Heart left ventricle (tissue), 13 donors: Measurements from ENCODE around the gene TF.

ENCODE experiments used
- POLR2A ChIP-seq, 2 donors: fragments of 450-650 bp; IDR thresholded peaks; one replicate each; pipeline ENCODE4 v1.6.1; 2017; ENCODE audit warnings: antibody characterized with exemption in 2 of 2, mild to moderate bottlenecking in 2 of 2, moderate library complexity in 2 of 2
- TF ChIP-seq, protein P1 (sequence below), 12 donors: fragments of 200-600 bp; sonication (generic) in 4 of 12; IDR thresholded peaks; one replicate each; pipeline versions ENCODE4 v1.5.0 to v1.8.0; 2018 to 2022; ENCODE audit warnings: antibody characterized with exemption in 12 of 12, mild to moderate bottlenecking in 5 of 12
- donor health status: ischemic (EF 13 %, LVEDD 7.1; RV severe dilation, severe dysfunction).
- donor health status: DM: no; HTN: yes; CAD: no.
- donor health status: DM: no; HTN: no; CAD: no.
- donor health status: ischemic (EF 25% LVEDD 6.9; RV normal size, moderate dysfunction).
- donor health status: ischemic (EF 25% LVEDD 5.7; RV mildly dilated, moderate dysfunction).
- donor health status: ischemic (EF 35%, LVEDD 5.7; RV mildly dilated, moderate dysfunction).
- donor health status: nonischemic (EF 11% LVEDD 7.7; RV severe dilation, severe dysfunction).
- donor health status: DM: yes; HTN: yes; CAD: no.
- donor health status: PGD.
- donor health status: ischemic (EF 29% LVEDD 5.4; RV normal size, mild dysfunction).
- donor health status: nonischemic (EF 23%, LVEDD 6.1; RV moderate dilation, normal function).

DNA sequence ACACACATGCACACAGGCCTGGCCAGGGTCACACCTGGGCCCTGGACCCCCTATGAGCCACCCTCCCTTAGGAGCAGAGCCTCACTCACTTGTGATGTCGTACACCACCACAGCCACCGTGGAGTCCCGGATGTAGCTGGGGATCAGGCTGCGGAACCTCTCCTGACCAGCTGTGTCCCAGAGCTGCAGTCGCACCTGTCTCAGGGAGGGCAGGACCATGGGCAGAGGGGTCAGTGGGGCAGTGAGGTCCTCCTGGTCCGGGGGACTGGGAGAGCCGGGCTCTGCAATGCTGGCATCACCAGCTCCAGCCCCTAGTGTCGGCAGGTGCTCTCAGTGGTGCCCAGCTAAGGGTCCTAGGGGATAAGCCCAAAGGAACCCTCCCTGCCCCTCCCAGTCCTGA lies 95.0 kb downstream of the TF start:
- TF ChIP-seq, protein P1, sequence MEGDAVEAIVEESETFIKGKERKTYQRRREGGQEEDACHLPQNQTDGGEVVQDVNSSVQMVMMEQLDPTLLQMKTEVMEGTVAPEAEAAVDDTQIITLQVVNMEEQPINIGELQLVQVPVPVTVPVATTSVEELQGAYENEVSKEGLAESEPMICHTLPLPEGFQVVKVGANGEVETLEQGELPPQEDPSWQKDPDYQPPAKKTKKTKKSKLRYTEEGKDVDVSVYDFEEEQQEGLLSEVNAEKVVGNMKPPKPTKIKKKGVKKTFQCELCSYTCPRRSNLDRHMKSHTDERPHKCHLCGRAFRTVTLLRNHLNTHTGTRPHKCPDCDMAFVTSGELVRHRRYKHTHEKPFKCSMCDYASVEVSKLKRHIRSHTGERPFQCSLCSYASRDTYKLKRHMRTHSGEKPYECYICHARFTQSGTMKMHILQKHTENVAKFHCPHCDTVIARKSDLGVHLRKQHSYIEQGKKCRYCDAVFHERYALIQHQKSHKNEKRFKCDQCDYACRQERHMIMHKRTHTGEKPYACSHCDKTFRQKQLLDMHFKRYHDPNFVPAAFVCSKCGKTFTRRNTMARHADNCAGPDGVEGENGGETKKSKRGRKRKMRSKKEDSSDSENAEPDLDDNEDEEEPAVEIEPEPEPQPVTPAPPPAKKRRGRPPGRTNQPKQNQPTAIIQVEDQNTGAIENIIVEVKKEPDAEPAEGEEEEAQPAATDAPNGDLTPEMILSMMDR (IDR thresholded peaks at IDR 0.05): no peak
- no peak for TF ChIP-seq POLR2A (IDR thresholded peaks at IDR 0.05)
